Fibroblast of skin of right quadriceps (primary cell): ENCODE results near the gene FASN.

ENCODE experiments used
- DNase-seq: peaks from one replicate; pipeline ENCODE4 v3.0.0-alpha.2; 2013

FASN gene

DNA sequence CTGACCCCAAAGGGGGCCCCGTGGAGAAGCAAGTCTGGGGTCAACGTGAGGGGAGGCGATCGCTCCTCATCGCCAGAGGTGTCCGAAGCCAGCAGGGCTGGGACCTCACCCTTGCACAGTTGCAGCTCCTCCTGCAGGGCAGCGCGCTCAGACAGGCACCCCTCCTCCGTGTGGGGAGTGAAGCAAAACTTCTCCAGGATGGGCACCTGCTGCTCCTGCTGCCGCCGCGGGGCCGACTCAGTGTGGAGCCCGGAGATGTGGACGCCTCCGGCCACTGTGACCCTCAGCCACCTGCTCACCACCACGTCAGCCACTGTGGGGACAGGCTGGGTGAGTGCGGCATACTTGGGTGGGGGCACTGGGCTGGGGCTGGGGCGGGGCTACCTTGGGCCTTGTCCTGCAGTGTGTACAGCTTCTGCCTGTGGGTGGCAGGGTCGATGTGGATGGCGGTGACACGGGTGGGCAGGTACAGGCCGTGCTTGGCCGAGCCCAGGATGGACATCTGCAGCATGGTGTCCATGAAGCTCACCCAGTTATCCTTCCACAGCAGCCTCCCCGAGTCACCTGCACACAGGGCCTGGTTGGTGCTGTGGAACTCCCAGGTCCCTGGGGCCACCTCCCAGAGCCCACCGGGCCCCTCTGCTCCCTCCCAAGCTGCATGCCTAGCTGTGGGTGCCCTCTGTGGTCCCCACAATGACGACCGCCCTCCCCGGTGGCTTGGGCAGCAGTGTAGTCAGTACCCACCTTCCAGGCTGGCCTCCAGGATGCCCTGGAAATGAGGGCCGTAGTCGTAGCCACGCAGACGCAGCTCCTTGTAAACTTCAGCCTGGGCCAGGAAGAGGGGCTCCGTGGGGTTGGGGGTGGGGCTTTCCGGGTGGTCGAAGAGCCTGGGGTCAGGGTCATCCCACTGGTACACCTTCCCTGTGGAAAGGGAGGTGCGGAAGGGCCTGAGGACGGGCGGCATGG is 10.8 kb downstream of the FASN start:
- no peak for DNase-seq

DNA sequence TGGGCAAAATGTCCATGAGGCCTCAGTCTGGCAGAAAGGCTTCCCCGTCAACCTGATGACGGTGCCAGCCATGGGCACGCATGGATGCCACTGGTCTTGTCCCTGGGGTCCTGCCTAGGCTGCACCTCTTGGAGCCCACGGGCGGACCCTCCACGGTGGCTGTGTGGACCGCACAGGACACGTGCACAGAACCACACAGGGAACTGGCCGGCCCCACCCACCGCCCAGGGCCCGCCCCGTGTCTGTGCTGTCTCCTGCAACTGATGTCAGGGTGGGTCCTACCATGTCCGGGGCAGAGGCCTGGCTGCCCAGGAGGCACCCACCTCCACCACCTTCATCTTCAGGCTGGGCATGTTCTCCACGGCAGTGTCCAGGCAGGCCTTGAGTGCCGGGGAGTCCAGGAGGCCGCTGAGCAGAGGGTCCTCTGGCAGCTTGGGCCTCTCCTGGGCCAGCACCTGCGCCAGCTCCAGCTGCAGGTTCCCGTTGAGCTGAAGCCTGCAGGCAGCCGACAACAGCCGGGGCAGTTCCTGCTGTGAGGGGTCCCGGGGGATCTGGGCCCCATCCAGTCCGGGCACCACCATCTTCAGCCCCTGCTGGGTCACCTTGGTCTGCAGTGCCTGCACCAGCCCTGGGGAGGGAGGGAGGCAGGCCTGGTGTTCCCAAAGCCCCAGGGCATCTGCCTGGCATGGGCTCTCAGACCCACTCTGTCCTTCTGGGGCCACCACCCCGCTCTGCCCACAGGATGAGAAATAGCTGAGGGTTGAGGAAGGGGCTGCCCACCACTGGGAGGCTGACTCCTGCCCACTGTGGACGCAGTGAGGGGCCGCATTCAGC is 11.9 kb downstream of the FASN start:
- DNase-seq = no peak

DNA sequence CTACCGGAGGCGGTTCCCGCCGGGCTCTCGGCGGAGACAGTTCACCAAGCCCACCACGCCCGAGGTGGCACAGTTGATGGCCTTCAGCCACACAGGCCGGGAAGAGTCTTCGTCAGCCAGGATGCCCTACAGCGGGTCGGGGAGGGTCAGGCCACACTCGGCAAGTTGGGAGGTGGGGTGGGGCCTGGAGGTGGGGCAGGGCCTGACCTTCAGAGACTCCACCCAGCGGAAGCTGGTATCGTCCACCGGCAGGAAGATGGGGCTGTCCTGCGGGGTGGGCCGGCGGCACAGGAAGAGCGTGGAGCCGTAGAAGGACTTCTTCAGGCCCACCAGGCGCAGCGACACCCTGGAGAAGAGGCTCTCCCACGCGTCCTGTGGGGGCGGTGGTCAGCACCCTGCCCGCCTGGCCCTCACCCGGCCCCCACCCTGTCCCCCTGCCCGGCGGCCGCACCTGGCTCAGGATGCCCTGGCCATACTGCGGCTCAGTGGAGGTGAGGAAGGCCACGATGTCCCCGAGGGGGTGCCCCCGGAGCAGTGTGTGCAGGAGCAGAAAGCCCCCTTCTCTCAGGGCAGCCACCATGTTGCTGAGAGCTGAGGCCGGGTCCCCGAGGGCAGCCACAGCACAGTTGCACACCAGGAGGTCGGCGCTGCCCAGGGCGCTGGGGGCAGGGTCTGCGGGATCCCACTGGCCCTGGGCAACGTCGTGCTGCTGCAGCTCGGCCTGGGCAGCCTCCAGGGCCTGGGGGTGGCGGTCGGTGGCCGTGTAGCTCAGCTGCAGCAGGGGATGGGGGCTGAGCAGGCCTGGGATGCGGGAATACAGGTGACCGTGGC is 12.8 kb downstream of the FASN start:
- DNase-seq = no peak

DNA sequence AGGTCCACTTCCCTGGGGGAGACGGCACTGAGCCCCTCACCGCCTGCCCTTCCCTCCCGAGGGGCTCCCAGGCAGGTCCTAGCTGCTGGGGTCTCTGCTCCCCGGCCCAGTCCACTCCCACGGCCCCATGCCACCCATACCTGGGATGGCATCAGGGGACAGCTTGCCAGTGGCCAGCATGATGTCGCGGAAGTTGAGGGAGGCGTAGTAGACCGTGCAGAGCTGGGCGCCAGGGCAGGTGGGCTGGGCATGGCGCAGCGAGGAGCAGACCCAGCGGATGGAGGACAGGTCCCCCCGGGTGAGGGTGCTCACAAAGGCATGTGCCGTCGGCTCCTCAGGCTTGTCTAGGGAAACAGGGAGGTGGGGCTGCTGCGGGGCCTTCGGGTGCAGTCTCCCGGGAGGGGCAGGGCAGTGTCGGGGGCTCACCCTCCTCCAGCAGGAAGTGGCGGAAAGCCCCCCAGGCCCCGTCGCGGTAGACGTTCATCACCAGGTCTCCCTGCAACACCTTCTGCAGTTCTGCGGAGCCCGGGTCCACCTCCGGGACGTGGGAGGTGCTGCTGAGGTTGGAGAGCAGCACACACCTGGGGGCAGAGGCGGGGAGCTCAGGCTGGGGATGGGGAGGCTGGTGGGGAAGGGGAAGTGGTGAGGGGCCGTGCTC is 13.5 kb downstream of the FASN start:
- DNase-seq = no peak

DNA sequence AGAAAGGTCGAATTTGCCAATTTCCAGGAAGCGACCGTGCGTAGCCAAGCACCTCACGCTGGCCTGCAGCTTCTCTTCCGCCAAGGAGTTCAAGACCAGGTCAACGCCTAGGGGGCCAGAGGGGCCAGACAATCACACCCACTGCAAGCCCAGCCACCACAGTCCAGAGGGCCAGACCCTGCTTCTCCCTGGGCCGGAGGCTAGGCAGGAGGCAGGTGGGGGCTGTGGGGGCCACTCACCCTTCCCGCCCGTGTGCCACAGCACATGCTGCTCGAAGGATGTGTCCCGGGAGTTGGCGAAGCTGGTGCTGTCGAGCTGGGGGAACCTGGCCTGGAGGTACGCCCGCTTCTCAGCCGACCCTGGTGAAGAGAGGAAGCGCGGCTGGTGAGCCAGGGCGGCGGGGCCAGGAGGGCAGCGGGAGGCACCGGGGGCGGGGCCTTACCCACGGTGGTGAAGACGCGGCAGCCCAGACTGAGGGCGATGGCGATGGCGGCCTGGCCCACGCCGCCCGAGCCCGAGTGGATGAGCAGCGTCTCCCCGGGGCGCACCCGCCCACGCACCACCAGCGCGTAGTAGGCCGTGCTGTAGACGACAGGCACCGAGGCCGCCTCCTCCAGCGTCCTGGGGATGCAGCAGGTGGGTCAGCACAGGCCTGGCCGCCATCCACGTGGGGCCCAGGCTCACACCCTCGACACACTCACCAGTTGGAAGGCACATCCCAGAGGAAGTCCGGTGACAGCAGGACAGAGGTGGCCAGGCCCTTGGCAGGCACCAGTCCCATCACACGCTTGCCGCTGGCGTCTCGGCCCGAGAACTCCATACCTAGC is 14.3 kb downstream of the FASN start:
- no peak for DNase-seq

DNA sequence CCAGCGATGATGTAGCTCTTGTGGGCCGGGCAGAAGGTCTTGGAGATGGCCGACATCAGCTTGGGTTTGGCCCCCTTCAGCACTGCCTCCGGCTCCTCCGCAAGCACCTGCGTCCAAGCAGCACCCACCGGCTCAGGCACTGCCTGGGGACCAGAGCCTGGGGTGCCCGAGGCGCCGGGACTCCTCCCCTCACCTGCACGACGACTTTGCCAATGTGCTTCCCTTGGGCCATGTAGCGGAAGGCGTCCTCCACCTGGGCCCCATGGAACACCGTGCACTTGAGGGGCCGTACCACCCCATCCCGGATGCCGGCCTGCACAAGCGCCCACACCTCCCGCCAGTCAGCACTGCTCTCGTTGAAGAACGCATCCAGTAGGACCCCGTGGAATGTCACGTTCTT is 15.0 kb downstream of the FASN start:
- no peak for DNase-seq

DNA sequence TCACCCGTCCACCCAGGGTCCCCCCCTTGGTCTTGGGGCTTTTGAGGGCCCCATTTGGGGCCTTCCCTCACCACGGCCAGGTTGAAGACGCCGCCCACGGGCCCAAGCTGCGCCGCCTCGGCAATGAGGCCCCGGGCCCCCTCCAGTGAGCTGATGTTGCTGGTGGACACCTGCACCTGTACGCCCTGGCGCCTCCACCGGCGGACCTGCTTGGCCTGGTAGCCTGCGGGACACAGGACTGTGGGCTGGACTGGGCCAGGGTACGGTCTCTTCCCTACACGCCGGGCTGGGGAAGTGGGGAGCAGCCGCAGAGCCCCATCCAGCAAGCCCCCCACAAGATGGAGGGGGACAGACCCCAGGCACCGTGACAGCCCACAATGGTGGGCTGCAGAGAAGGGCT is 15.6 kb downstream of the FASN start:
- DNase-seq = no peak

DNA sequence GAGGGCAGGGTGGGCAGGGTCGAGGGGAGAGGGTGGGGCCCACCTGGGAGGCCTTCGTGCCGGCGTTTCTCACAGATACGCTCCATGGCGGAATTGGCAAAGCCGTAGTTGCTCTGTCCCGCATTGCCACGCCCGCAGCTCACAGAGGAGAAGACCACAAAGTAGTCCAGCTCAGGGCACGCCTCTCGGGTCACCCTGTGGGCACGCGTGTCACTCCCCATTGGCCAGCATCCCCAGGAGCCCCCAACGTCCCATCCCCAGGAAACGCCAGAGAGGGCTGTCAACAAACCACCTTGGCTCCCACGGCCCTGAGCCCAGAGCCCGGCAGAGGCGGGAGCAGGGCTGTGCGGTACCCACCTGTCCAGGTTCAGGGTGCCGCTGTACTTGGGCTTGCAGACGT is 16.1 kb downstream of the FASN start:
- no peak for DNase-seq

DNA sequence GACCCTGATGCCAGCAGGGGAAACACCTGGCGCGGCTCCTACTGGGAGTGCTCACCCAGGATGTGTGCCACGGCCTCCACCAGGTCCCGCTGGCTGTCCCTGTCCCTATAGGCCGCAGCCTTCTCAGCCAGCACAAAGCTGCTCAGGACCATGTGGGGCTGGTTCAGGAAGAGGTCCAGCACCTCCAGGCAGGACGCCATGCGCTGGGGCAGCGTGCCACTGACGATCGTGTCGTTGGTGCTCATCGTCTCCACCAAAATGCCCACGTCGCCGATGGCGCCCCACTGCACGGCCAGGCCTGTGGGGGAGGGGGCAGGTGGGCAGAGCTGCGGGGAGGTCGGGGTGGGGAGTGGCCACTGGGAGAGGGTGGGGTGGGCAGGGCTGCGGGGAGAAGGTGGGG is 16.5 kb downstream of the FASN start:
- DNase-seq = no peak

DNA sequence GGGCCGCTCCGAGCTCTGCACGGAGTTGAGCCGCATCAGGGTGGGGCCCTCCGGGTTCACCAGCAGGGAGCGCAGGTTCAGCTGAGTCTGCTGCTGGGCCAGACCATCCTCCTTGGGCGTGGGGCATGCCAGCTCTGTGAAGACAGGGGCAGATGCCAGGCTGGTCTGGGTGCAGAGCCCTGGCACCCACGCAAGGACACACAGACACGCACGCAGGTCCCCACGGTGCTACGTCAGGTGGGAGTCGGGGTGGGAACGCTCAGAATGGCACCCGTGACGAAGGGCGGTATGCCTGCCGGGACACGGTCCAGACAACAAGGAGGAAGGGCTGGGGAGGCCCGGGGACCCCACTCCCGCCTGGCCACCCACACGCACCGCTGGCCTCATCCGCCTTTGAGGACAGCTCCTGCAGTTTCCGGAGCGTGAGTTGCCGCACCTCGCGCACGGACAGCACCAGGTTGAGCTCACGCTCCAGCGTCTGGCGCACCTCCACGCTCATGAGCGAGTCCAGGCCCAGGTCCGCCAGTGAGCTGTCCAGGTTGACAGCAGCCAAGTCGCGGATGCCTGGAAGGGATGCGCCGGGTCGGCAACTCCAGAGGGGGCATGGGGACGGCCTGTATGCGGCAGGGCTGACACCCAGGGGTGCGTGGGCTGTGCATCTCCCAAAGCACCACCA is 17.1 kb downstream of the FASN start:
- DNase-seq = no peak

DNA sequence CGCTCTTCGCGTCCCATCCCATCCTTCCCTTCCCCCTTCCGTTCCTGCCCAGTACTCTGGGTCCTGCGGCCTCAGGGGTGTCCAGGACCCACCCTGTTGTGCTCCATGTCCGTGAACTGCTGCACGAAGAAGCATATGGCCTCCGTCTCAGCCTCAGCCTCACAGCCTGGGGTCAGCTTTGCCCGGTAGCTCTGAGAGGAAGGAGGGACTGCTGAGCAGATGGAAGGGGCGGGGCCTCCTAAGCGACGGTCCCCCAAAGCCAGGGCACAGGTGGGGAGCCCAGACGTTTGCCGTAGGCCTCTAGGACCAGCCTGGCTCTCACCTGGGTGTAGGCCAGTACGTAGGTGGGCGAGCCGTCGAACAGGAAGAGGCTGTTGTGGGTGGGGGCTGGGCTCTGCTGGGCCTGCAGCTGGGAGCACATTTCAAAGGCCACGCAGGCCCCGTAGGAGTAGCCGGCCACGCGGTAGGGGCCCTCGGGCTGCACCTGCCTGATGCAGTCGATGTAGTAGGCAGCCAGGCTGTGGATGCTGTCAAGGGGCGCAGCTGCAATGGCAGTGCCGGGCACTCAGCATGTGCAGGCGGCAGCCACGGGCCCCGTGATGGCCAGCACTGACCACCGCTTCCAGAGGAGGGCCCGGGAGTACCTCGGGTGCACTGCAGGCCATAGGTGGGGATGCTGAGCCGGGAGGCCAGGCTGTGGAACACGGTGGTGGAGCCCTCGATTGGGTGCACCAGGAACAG is 17.8 kb downstream of the FASN start:
- no peak for DNase-seq

DNA sequence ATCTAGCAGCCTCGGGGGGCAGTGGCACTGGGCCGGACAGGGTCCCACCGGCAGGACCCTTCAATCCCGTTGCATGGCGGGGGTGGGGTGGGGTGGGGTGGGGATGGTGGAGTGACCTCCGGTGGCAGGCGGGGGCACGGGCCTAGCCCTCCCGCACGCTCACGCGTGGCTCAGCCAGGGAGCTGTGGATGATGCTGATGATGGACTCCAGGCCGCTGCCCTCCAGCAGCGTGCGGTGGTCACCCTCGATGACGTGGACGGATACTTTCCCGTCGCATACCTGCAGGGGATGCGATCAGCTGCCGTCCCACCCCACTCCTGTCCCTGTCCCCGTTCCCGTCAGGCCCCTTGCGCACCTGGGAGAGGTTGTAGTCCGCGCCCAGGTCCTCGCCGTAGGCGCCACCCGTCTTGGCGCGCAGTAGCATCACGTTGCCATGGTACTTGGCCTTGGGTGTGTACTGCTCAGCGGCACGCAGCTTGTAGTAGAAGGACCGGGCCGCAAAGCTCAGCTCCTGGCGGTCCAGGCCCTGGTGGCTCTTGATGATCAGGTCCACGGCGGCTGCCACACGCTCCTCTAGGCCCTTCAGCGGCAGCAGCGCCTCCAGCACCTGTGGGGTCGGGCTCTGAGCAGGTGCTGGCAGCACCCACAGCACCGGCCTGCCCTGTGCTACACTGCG is 18.9 kb downstream of the FASN start:
- no peak for DNase-seq

DNA sequence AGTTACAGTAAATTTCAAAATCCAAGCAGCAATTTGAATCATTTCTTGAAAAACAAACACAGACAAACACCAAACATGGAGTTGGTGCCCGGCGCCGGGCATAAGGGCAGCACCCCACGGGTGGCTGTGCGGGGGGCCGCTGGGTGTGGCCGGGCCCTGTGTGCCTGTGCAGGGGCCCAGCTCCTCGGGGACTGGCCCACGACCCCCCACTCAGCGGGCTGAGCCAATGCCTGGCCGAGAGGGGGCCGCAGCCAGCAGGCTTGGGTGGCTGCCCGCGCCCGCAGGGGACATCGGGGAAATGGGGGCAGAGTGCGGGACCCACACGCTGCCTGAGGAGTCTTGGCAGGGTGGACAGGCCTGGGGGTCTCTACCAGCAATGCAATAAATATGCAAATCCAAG is 19.6 kb downstream of the FASN start:
- DNase-seq = no peak

DNA sequence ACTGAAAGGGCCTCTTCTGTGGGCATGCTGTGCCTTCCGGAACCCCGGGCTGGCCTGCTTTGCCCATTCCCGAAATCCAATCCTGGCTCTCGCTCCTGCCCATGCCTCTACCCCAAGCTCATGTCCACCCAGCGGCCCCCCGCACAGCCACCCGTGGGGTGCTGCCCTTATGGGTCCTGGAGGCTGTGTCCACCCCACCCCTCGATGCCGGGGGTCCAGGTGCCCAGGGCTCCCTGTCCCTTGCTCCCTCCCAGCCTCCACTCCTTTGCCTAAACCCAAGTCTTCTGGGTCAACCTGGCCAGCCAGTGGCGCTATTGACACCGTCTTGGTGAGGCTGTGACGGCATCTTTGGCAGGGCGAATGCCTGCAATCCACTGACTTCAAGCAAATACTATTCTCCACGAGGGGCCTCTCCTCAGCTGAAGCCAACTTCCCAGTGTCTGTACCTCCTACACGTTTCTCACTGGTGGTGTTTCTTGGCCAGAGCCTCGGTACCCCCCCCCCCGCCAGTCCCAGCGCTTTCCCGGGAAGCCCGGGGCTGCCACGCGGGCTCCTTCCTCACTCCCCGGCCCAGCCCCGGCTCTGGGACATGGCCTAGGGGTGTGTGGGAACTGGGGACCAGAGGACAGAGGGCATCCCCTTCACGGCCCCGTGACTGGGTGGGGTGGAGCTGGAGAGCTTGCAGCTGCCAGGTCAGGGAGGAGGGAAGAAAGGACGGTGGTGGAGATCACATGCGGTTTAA is 20.2 kb downstream of the FASN start:
- no peak for DNase-seq

DNA sequence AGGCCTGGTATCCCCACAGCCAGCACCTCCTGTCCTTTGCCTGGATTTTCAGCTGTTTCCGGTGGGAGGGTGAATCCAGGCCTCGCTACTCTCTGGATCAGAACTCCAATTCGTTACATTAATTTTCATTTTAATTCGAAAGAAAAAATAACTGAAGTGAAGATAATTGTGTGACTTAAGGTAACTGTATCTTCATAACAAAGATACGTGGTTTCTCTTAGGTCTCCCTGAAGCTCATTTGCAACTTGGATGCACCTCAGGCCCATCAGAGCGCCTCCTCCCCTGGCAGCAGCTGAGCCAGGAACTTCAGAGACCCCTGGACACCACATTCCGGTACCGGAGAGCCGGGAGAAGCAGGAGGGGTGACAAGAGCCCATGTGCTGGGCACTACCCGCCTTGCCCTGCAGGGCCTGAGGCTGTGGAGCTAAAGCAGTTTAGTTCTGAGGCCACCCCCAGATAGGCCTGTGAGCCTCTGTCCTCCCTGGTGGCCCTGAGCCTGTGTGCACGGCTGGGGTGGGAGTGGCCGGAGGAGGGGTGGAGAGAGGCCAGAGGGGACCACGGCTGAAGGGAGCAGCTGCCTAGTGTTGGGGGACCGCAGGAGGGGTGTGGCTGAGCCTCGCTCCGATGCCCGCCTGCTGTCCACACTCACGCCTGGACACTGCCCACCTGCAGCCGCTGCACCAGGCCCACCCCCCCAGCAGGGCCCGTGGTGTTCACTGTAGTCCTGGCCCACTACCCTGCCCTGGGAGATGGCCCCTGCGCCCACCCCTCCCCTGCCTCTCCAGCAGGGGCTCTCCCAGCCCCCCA is 21.0 kb downstream of the FASN start:
- DNase-seq = no peak

DNA sequence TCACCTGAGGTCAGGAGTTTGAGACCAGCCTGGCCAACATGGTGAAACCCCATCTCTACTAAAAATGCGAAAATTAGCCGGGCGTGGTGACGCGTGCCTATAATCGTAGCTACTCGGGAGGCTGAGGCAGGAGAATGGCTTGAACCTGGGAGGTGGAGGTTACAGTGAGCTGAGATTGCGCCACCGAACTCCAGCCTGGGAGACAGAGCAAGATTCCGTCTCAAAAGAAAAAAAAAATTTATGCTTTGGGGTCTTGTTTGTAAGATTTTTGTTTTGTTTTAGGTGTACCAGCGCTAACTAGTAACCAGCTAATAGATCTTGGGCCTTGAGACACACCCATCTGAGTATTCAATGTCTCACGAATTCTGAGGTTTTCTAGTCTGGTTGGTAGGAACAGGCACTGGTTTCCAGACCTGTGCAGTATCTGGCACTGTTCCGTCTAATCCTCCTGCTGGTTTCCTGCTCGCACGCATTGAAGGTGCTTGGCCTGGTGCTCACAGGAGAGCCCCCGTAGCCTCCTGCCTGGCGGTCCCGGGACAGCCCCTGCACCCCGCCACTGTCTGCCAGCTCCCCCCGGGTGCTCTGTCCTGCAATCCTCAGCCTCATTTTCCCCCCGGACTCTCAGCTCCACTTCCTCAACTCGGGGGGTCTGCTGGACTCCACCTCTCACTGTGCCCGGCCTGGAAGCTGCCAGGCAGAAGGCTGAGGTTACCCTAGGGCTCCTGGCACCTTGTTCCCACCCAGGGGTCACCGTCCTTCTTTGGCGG is 21.8 kb downstream of the FASN start:
- DNase-seq = no peak

DNA sequence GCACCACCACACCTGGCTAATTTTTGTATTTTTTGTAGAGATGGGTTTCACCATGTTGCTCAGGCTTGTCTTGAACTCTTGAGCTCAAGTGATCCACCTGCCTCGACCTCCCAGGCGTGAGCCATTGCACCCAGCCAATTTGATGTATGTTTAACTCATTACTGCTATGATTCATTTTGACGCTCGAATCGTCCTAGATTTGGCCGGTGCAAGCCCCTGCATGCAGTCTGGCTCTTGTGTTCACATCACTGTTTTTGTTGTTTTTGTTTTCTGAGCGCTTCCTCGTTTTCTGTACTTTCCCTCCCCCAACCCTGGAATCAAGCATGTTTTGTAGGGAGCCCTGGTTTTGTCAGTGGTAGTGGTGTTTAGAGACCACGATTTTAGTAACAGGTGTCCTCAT is 24.6 kb downstream of the FASN start:
- DNase-seq = no peak
